Trophoblast cell (in vitro differentiated cells and primary cell): ENCODE results near the gene PTGER2.

Experiments used
- DNase-seq, 2 donors: peaks; one replicate each; pipeline ENCODE4 v3.0.0-alpha.2; 2016
- H2AFZ ChIP-seq: 2 replicates; pipeline ENCODE4 v1.6.1; 2013; ENCODE audit warnings: low read length, moderate library complexity, mild to moderate bottlenecking; ENCODE audit not compliant: insufficient read depth, poor library complexity
- H2AK5ac ChIP-seq: 2 replicates; pipeline ENCODE4 v1.6.1; 2013; ENCODE audit warnings: mild to moderate bottlenecking, low read length
- H2BK120ac ChIP-seq: 2 replicates; pipeline ENCODE4 v1.6.1; 2013; ENCODE audit warnings: low read length, mild to moderate bottlenecking, moderate library complexity; ENCODE audit not compliant: insufficient read depth, poor library complexity
- H2BK12ac ChIP-seq: 2 replicates; pipeline ENCODE4 v1.6.1; 2013; ENCODE audit warnings: mild to moderate bottlenecking, low read length, moderate library complexity
- H2BK5ac ChIP-seq: 2 replicates; pipeline ENCODE4 v1.6.1; 2013; ENCODE audit warnings: low read length, low read depth, moderate library complexity, mild to moderate bottlenecking; ENCODE audit not compliant: poor library complexity
- H3K14ac ChIP-seq: 2 replicates; pipeline ENCODE4 v1.6.1; 2013; ENCODE audit warnings: mild to moderate bottlenecking, low read length
- H3K18ac ChIP-seq: 2 replicates; pipeline ENCODE4 v1.6.1; 2013; ENCODE audit warnings: mild to moderate bottlenecking, low read length
- H3K23ac ChIP-seq: 2 replicates; pipeline ENCODE4 v1.6.1; 2013; ENCODE audit warnings: low read length
- H3K27ac ChIP-seq: 2 replicates; pipeline ENCODE4 v1.5.1; 2013; ENCODE audit warnings: low read depth, mild to moderate bottlenecking, inconsistent platforms, low read length, moderate library complexity
- H3K27me3 ChIP-seq: 2 replicates; pipeline ENCODE4 v1.6.1; 2013; ENCODE audit warnings: inconsistent platforms, mild to moderate bottlenecking, low read length, moderate library complexity; ENCODE audit not compliant: insufficient read depth
- H3K36me3 ChIP-seq, 2 experiments: 1 replicate in 1 of 2; 2 replicates in 1 of 2; pipeline ENCODE4 v1.6.1; 2013; ENCODE audit warnings: low read length in 2 of 2, mild to moderate bottlenecking in 2 of 2, moderate library complexity in 1 of 2; ENCODE audit not compliant: insufficient read depth in 2 of 2, control insufficient read depth in 1 of 2
- H3K4ac ChIP-seq: 2 replicates; pipeline ENCODE4 v1.6.1; 2013; ENCODE audit warnings: low read depth, mild to moderate bottlenecking, low read length, moderate library complexity
- H3K4me1 ChIP-seq, 2 experiments: 1 replicate in 1 of 2; 2 replicates in 1 of 2; pipeline ENCODE4 v1.6.1; 2013; ENCODE audit warnings: low read length in 2 of 2, mild to moderate bottlenecking in 2 of 2, moderate library complexity in 1 of 2; ENCODE audit not compliant: insufficient read depth in 2 of 2, control insufficient read depth in 1 of 2
- H3K4me2 ChIP-seq: 2 replicates; pipeline ENCODE4 v1.6.1; 2013; ENCODE audit warnings: inconsistent platforms, mild to moderate bottlenecking, low read length, moderate library complexity
- H3K4me3 ChIP-seq: 2 replicates; pipeline ENCODE4 v1.5.1; 2013; ENCODE audit warnings: mild to moderate bottlenecking, low read depth, low read length, inconsistent platforms
- H3K79me1 ChIP-seq: one replicate; pipeline ENCODE4 v1.6.1; 2013; ENCODE audit warnings: low read length
- H3K79me2 ChIP-seq: 2 replicates; pipeline ENCODE4 v1.6.1; 2013; ENCODE audit warnings: low read length, mild to moderate bottlenecking; ENCODE audit not compliant: control insufficient read depth, insufficient read depth, poor library complexity
- H3K9ac ChIP-seq: 2 replicates; pipeline ENCODE4 v1.6.1; 2013; ENCODE audit warnings: mild to moderate bottlenecking, low read length
- H3K9me3 ChIP-seq: 2 replicates; pipeline ENCODE4 v1.6.1; 2013; ENCODE audit warnings: low read depth, mild to moderate bottlenecking, control low read depth, inconsistent platforms, low read length; ENCODE audit not compliant: insufficient read depth
- H4K12ac ChIP-seq: 2 replicates; pipeline ENCODE4 v1.6.1; 2013; ENCODE audit warnings: low read depth, mild to moderate bottlenecking, low read length, moderate library complexity
- H4K8ac ChIP-seq: 2 replicates; pipeline ENCODE4 v1.6.1; 2013; ENCODE audit warnings: low read depth, mild to moderate bottlenecking, low read length, moderate library complexity
- H4K91ac ChIP-seq: one replicate; pipeline ENCODE4 v1.6.1; 2013; ENCODE audit warnings: low read depth, mild to moderate bottlenecking, low read length, moderate library complexity
- WGBS: extraction: QIAGEN DNeasy Blood & Tissue Kit; methylation state at CpG from one replicate; pipeline ENCODE4 v1.1.7; 2013; ENCODE audit warnings: missing lambda C conversion rate; ENCODE audit not compliant: insufficient read length, insufficient coverage; ENCODE audit errors: extremely low coverage; 5-methylcytosine and 5-hydroxymethylcytosine counted together

PTGER2 gene

GRCh38 chr14:52305014-52305413, 9.1 kb upstream of the PTGER2 start:
- no peaks in the 10 kb centered on the region for H3K9me3 ChIP-seq
- H3K36me3 ChIP-seq = no peaks in the 10 kb centered on the region
- H2BK12ac ChIP-seq = no peak overlapping the region
- no peaks in the 10 kb centered on the region for H3K27me3 ChIP-seq
- no peaks in the 10 kb centered on the region for H3K4me1 ChIP-seq
- H3K79me1 ChIP-seq = no peaks in the 10 kb centered on the region
- no peak overlapping the region for H4K8ac ChIP-seq
- DNase-seq = no peak
- no peak overlapping the region for H4K91ac ChIP-seq
- H2BK120ac ChIP-seq = no peak overlapping the region
- H3K9ac ChIP-seq = no peak overlapping the region
- H3K4me2 ChIP-seq = no peak overlapping the region
- no peak overlapping the region for H3K14ac ChIP-seq
- no peak overlapping the region for H3K18ac ChIP-seq
- H2AFZ ChIP-seq = no peak overlapping the region
- H2BK5ac ChIP-seq = no peak overlapping the region
- H3K79me2 ChIP-seq = no peaks in the 10 kb centered on the region
- no peak overlapping the region for H3K27ac ChIP-seq
- no CpG with 5 or more reads among the region's 6 CpGs for WGBS
- H3K4me3 ChIP-seq = no peak overlapping the region
- H3K4ac ChIP-seq = no peak overlapping the region
- H3K23ac ChIP-seq = no peak overlapping the region
- no peak overlapping the region for H4K12ac ChIP-seq
- H2AK5ac ChIP-seq = no peak overlapping the region

- Histone ChIP-seq H3K4me3 (no peak overlapping the region), H3K79me1 (no peaks in the 10 kb centered on the region), H3K27me3 (no peaks in the 10 kb centered on the region), H3K9me3 (no peaks in the 10 kb centered on the region), H4K91ac (no peak overlapping the region), H3K9ac (no peak overlapping the region), H2AK5ac (no peak overlapping the region), H3K4me1 (no peaks in the 10 kb centered on the region), H4K8ac (no peak overlapping the region), H2BK5ac (no peak overlapping the region), H3K23ac (no peak overlapping the region), H2BK12ac (no peak overlapping the region), H3K36me3 (no peaks in the 10 kb centered on the region), H2AFZ (no peak overlapping the region), H4K12ac (no peak overlapping the region), H3K79me2 (no peaks in the 10 kb centered on the region), H3K27ac (no peak overlapping the region), H2BK120ac (no peak overlapping the region), H3K4me2 (no peak overlapping the region), H3K4ac (no peak overlapping the region), H3K14ac (no peak overlapping the region), H3K18ac (no peak overlapping the region)
- DNase-seq = no peak
- WGBS = no CpG with 5 or more reads among the region's 4 CpGs
Measured at GRCh38 chr14:52307376-52307775, 6.7 kb upstream of the PTGER2 start.

- Histone ChIP-seq H3K18ac (no peak overlapping the region), H3K4me1 (no peaks in the 10 kb centered on the region), H3K27ac (no peak overlapping the region), H3K4me2 (no peak overlapping the region), H2AK5ac (no peak overlapping the region), H3K9ac (no peak overlapping the region), H3K27me3 (peaks cover 3% of the 10 kb centered on the region), H3K14ac (no peak overlapping the region), H4K12ac (no peak overlapping the region), H3K4me3 (no peak overlapping the region), H4K8ac (no peak overlapping the region), H3K9me3 (no peaks in the 10 kb centered on the region), H2BK5ac (no peak overlapping the region), H3K79me2 (no peaks in the 10 kb centered on the region), H3K4ac (no peak overlapping the region), H3K36me3 (no peaks in the 10 kb centered on the region), H3K79me1 (no peaks in the 10 kb centered on the region), H3K23ac (no peak overlapping the region), H2BK120ac (no peak overlapping the region), H4K91ac (no peak overlapping the region), H2BK12ac (no peak overlapping the region), H2AFZ (no peak overlapping the region)
- WGBS = no CpG with 5 or more reads among the region's 2 CpGs
- peak in 1 of 2 donors; percentile 22 for DNase-seq
Measured at GRCh38 chr14:52307905-52308304, 6.2 kb upstream of the PTGER2 start.

GRCh38 chr14:52310541-52310940, 3.6 kb upstream of the PTGER2 start:
- Histone ChIP-seq H3K9me3 (no peaks in the 10 kb centered on the region), H4K12ac (no peak overlapping the region), H2BK5ac (no peak overlapping the region), H2BK12ac (no peak overlapping the region), H3K4ac (no peak overlapping the region), H4K8ac (no peak overlapping the region), H3K27ac (no peak overlapping the region), H3K4me1 (peaks cover 12 to 15% of the 10 kb centered on the region in 2 experiments), H2BK120ac (no peak overlapping the region), H3K14ac (no peak overlapping the region), H3K27me3 (peaks cover 28% of the 10 kb centered on the region), H2AFZ (no peak overlapping the region), H3K9ac (no peak overlapping the region), H3K79me1 (no peaks in the 10 kb centered on the region), H3K4me3 (no peak overlapping the region), H3K79me2 (no peaks in the 10 kb centered on the region), H4K91ac (no peak overlapping the region), H3K18ac (no peak overlapping the region), H3K36me3 (no peaks in the 10 kb centered on the region), H2AK5ac (no peak overlapping the region), H3K4me2 (no peak overlapping the region), H3K23ac (no peak overlapping the region)
- DNase-seq = no peak
- WGBS = no CpG with 5 or more reads among the region's 3 CpGs
